Measurements from ENCODE around the gene SLC5A6.
A peak's percentile ranks its signal among the peaks of the same experiment; 100 is the strongest.

SLC5A6 gene

GRCh38 chr2:27217173-27218121 lies 5.4 kb upstream of the SLC5A6 start, which contains the start of gene CAD (continued):
- TF ChIP-seq ZSCAN4 (tag by site-specific recombination; IDR thresholded peaks at IDR 0.05) (peak; percentile 31; the same call in 1 of the 2 replicates), ZNF416 (tag by site-specific recombination; IDR thresholded peaks at IDR 0.05) (no peak), ZNF610 (tag by site-specific recombination; IDR thresholded peaks at IDR 0.05; ENCODE audit: borderline replicate concordance) (peak; percentile 60; the same call in 1 of the 2 replicates), ZNF600 (tag by site-specific recombination; IDR thresholded peaks at IDR 0.05) (0 out of 2 replicates have a peak, but pooled peaks have one; percentile 47), ZNF175 (tag by site-specific recombination; IDR thresholded peaks at IDR 0.05) (no peak), ZNF501 (tag by site-specific recombination; IDR thresholded peaks at IDR 0.05) (peak; percentile 91), ZNF701 (tag by site-specific recombination; IDR thresholded peaks at IDR 0.05) (no peak), ZNF76 (tag by site-specific recombination; IDR thresholded peaks at IDR 0.05; ENCODE audit: borderline replicate concordance, low read depth) (peak; percentile 74; the same call in 1 of the 2 replicates), PBX3 (CRISPR knock-in tag; IDR thresholded peaks at IDR 0.05) (peak; percentile 91)

DNA sequence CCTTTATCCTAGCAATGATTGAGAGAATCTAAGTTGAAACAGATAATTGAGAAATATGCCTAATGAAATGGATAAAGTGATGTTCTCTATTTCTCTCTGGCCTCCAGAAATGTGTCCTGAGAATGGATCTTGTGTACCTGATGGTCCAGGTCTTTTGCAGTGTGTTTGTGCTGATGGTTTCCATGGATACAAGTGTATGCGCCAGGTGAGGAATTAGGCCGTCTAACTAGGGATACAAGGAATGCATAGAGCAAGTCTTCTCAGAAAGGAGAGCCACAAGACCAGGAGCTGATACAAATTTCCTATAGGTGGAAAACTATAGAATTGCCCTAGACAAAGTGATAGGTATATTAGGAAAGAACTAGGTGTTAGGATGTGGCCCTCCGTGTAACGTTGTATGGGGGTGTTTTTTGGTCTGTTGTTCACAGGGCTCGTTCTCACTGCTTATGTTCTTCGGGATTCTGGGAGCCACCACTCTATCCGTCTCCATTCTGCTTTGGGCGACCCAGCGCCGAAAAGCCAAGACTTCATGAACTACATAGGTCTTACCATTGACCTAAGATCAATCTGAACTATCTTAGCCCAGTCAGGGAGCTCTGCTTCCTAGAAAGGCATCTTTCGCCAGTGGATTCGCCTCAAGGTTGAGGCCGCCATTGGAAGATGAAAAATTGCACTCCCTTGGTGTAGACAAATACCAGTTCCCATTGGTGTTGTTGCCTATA lies 4.5 kb upstream of the SLC5A6 start:
- H3K9me3 ChIP-seq (ENCODE audit: control insufficient read depth, insufficient read depth, low read depth, low read length): no peaks in the 10 kb centered on the region
- TF ChIP-seq ZNF837 (tag by site-specific recombination; IDR thresholded peaks at IDR 0.05) (no peak), ZFP41 (tag by site-specific recombination; IDR thresholded peaks at IDR 0.05; ENCODE audit: borderline replicate concordance) (no peak), ELK4 (IDR thresholded peaks at IDR 0.05; ENCODE audit: borderline replicate concordance, low read depth, low read length) (no peak), GLI4 (tag by site-specific recombination; IDR thresholded peaks at IDR 0.05) (no peak), KLF9 (tag by site-specific recombination; IDR thresholded peaks at IDR 0.05; ENCODE audit: low read depth) (no peak)
- TF ChIP-seq, protein P1, sequence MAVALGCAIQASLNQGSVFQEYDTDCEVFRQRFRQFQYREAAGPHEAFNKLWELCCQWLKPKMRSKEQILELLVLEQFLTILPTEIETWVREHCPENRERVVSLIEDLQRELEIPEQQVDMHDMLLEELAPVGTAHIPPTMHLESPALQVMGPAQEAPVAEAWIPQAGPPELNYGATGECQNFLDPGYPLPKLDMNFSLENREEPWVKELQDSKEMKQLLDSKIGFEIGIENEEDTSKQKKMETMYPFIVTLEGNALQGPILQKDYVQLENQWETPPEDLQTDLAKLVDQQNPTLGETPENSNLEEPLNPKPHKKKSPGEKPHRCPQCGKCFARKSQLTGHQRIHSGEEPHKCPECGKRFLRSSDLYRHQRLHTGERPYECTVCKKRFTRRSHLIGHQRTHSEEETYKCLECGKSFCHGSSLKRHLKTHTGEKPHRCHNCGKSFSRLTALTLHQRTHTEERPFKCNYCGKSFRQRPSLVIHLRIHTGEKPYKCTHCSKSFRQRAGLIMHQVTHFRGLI (tag by site-specific recombination; IDR thresholded peaks at IDR 0.05): no peak
- CTCF ChIA-PET: interaction anchor here (1.4 kb wide), 1 partner anchor 11 kb away, joined by 4 read pairs; no protein-coding TSS in a partner anchor
- POLR2A ChIA-PET: interaction anchor here (0.6 to 1.5 kb wide), 4 partner anchors 9 to 166 kb away, joined by 3 read pairs; no protein-coding TSS in a partner anchor
- peaks cover 20 to 71% of the 10 kb centered on the region in 2 experiments; a peak in 2 of 3 replicates for H3K36me3 ChIP-seq (ENCODE audit: control insufficient read depth in 2 of 2, insufficient read depth in 1 of 2, low read length in 2 of 2)
- no peaks in the 10 kb centered on the region; the same call in 1 of the 2 replicates for H3K4me1 ChIP-seq (ENCODE audit: control insufficient read depth, insufficient read depth, low read length)
- no peak overlapping the region for H3K27ac ChIP-seq (ENCODE audit: extremely low read depth, low read depth, low read length)
- H3K4me3 ChIP-seq (ENCODE audit: low read depth, low read length): peak overlapping the region; percentile 29
